PC-3 (cell line): Measurements from ENCODE around the gene LTBP1. TPM values are rescaled to one million over a fixed set of nuclear protein-coding genes. Genes with fewer than 3 reads are reported as not detected.

Source experiments
- ATAC-seq: fragments of 200-7000 bp; cut with Tn5 transposase; 2 replicates; pipeline ENCODE4 v1.9.1; 2020; ENCODE audit warnings: mild to moderate bottlenecking, moderate library complexity
- BruUV-seq: library from RNA; stranded (reverse); fragments of 400-500 nt; replicated peaks from 2 replicates; lab custom pipeline; 2021; lab: Mats Ljungman, UMichigan
- CTCF ChIA-PET: fragments of 300-600 bp; sonication (Branson Sonifier 250); formaldehyde crosslinking; loops from one replicate; lab custom pipeline; 2022; ENCODE audit warnings: antibody characterized with exemption; lab: Charles Lee
- POLR2A ChIA-PET: fragments of 300-600 bp; sonication (Branson Sonifier 250); formaldehyde crosslinking; loops from one replicate; lab custom pipeline; 2022; ENCODE audit warnings: antibody characterized with exemption; ENCODE audit not compliant: unreplicated experiment; lab: Charles Lee
- DNase-seq: peaks from one replicate; pipeline ENCODE4 v3.0.0-alpha.2; 2015
- H2AFZ ChIP-seq: fragments of 300-600 bp; sonication (generic); 2 replicates; pipeline ENCODE4 v1.6.0; 2016; ENCODE audit warnings: antibody characterized with exemption, low read length
- H3F3A ChIP-seq: fragments of 300-600 bp; sonication (generic); one replicate; pipeline ENCODE4 v1.6.0; 2017; ENCODE audit warnings: antibody characterized with exemption, low read length, control low read depth, mild to moderate bottlenecking; ENCODE audit not compliant: unreplicated experiment
- H3K27ac ChIP-seq: fragments of 300-600 bp; sonication (generic); 2 replicates; pipeline ENCODE4 v1.5.1; 2016; ENCODE audit warnings: mild to moderate bottlenecking, low read length
- H3K27me3 ChIP-seq: fragments of 300-600 bp; sonication (generic); 2 replicates; pipeline ENCODE4 v1.6.1; 2016; ENCODE audit warnings: low read length, mixed read lengths
- H3K36me3 ChIP-seq: fragments of 300-600 bp; sonication (generic); 2 replicates; pipeline ENCODE4 v1.6.1; 2016; ENCODE audit warnings: low read depth, mixed run types, low read length, mixed read lengths
- H3K4me1 ChIP-seq: fragments of 300-600 bp; sonication (generic); 2 replicates; pipeline ENCODE4 v1.5.1; 2016; ENCODE audit warnings: low read length; ENCODE audit not compliant: insufficient read depth
- H3K4me2 ChIP-seq: fragments of 300-600 bp; sonication (generic); 2 replicates; pipeline ENCODE4 v1.6.0; 2016; ENCODE audit warnings: low read length
- H3K4me3 ChIP-seq: fragments of 300-600 bp; sonication (generic); 2 replicates; pipeline ENCODE4 v1.5.1; 2016; ENCODE audit warnings: mild to moderate bottlenecking, low read length, mixed read lengths
- H3K79me2 ChIP-seq: fragments of 300-600 bp; sonication (generic); 2 replicates; pipeline ENCODE4 v1.6.1; 2017; ENCODE audit warnings: low read length, mixed read lengths
- H3K9ac ChIP-seq: fragments of 300-600 bp; sonication (generic); 2 replicates; pipeline ENCODE4 v1.6.0; 2016; ENCODE audit warnings: mild to moderate bottlenecking, low read length
- H3K9me2 ChIP-seq: fragments of 300-600 bp; sonication (generic); replicated peaks from 2 replicates; pipeline ENCODE4 v1.6.1; 2016; ENCODE audit warnings: mixed run types, low read length, mixed read lengths
- H3K9me3 ChIP-seq: fragments of 300-600 bp; sonication (generic); 2 replicates; pipeline ENCODE4 v1.6.1; 2016; ENCODE audit warnings: low read length, mixed read lengths
- H4K20me1 ChIP-seq: fragments of 300-600 bp; sonication (generic); 2 replicates; pipeline ENCODE4 v1.6.1; 2016; ENCODE audit warnings: low read length, mixed read lengths
- EZH2 ChIP-seq: fragments of 300-600 bp; sonication (generic); IDR thresholded peaks from one replicate; pipeline ENCODE4 v1.6.1; 2017; ENCODE audit warnings: antibody characterized with exemption, mild to moderate bottlenecking, low read length; ENCODE audit not compliant: unreplicated experiment
- EZH2phosphoT487 ChIP-seq: fragments of 300-600 bp; sonication (generic); IDR thresholded peaks from 2 replicates; pipeline ENCODE4 v1.6.1; 2018; ENCODE audit warnings: mild to moderate bottlenecking, antibody characterized with exemption, low read length, borderline replicate concordance
- intact Hi-C: fragments of 100-400 bp; cut with micrococcal nuclease; formaldehyde crosslinking; loops from 2 replicates; pipeline ENCODE4 v1.9.0; 2023
- total RNA-seq: library from RNA; depleted of rRNA; stranded (reverse); fragments of >200 nt; gene quantifications from 2 replicates; pipeline ENCODE4 v1.2.3, GENCODE V29; 2014
- TF ChIP-seq, protein P1 (sequence below): fragments of 300-600 bp; sonication (generic); conservative IDR thresholded peaks from 2 replicates; pipeline ENCODE4 v1.5.1; 2017; ENCODE audit warnings: antibody characterized with exemption, low read depth, mild to moderate bottlenecking, low read length

LTBP1 gene
- total RNA-seq, 1 experiment from 2014 or later, result 45.9 TPM

DNA sequence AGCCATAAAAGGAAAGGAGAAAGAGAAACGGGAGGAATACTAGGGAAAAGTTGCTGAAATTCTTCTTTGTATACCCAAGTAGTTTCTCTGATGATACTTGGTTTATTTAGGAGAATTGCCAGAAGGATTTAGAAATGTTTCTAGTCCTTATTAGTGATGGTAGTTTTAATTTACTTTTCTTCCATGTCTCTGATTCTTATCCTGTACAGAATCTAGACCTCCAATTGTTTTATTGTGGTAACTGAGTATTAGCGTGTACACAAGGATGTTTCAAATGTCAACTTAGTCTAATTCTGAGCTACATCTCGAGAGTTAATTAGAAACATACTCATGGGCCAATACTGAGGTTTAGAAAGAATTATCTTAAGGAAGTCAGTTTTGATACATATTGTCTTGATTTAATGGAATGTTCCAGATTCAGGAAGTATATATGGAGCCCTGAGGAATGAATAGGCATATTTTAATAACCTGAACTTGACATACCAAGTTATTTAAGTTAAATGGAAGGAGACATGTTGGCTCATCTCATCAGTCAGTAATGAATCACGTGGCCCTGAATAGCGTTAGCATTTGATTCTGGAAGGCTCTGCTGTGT lies 219.6 kb downstream of the LTBP1 start:
- no peak overlapping the region for H2AFZ ChIP-seq
- H3F3A ChIP-seq, result no peaks in the 10 kb centered on the region
- no peaks in the 10 kb centered on the region for H3K36me3 ChIP-seq
- CTCF ChIA-PET, result no interaction called here
- H3K4me2 ChIP-seq, result no peak overlapping the region
- H3K27me3 ChIP-seq, result no peaks in the 10 kb centered on the region
- H3K9me2 ChIP-seq, result no peaks in the 10 kb centered on the region
- H4K20me1 ChIP-seq, result no peaks in the 10 kb centered on the region
- H3K79me2 ChIP-seq, result no peaks in the 10 kb centered on the region
- TF ChIP-seq, protein P1, sequence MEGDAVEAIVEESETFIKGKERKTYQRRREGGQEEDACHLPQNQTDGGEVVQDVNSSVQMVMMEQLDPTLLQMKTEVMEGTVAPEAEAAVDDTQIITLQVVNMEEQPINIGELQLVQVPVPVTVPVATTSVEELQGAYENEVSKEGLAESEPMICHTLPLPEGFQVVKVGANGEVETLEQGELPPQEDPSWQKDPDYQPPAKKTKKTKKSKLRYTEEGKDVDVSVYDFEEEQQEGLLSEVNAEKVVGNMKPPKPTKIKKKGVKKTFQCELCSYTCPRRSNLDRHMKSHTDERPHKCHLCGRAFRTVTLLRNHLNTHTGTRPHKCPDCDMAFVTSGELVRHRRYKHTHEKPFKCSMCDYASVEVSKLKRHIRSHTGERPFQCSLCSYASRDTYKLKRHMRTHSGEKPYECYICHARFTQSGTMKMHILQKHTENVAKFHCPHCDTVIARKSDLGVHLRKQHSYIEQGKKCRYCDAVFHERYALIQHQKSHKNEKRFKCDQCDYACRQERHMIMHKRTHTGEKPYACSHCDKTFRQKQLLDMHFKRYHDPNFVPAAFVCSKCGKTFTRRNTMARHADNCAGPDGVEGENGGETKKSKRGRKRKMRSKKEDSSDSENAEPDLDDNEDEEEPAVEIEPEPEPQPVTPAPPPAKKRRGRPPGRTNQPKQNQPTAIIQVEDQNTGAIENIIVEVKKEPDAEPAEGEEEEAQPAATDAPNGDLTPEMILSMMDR, result no peak
- TF ChIP-seq EZH2 (no peak), EZH2phosphoT487 (no peak)
- DNase-seq, result no peak
- POLR2A ChIA-PET, result no interaction called here
- no peak overlapping the region for H3K4me3 ChIP-seq
- ATAC-seq, result no peak
- no peak overlapping the region for H3K27ac ChIP-seq
- no peak overlapping the region for H3K9ac ChIP-seq
- H3K4me1 ChIP-seq, result no peaks in the 10 kb centered on the region
- intact Hi-C loops, result no loop called here
- no peaks in the 10 kb centered on the region for H3K9me3 ChIP-seq
- no TSS peak for BruUV-seq

DNA sequence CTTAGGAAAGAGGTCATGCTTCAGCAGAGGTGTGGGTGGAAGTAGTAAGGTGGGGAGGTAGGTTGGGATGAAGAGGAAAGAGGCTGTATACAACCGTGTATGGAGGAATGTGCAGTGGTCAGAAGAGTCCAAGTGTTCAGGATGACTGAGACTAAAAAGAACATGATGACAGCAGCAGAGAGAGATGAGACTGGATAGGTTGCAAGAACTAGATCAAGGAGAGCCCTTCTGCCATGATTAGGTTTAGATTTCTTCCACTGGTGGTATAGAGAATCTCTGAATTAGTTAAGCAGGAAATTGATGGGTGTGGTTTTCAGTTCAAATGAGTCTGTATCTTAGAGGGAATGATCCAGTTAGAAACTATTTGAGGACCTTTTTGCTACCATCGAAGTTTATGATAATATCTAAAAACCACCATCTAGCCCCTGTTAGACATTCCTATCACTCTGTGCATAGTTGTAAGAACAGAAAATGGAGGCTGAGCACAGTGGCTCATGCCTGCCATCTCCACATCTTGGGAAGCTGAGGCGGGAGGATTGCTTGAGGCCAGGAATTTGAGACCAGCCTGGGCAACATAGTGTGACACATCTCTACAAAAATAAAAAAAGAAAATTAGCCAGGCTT lies 221.0 kb downstream of the LTBP1 start:
- Histone ChIP-seq H3K4me3 (no peak overlapping the region), H3K79me2 (no peaks in the 10 kb centered on the region), H3K9me3 (no peaks in the 10 kb centered on the region), H3K36me3 (no peaks in the 10 kb centered on the region), H3K27ac (no peak overlapping the region), H3K9ac (no peak overlapping the region), H2AFZ (no peak overlapping the region), H3K4me2 (no peak overlapping the region), H3K27me3 (no peaks in the 10 kb centered on the region), H3K9me2 (no peaks in the 10 kb centered on the region), H3K4me1 (no peaks in the 10 kb centered on the region), H4K20me1 (no peaks in the 10 kb centered on the region), H3F3A (no peaks in the 10 kb centered on the region)
- no peak for DNase-seq
- ChIA-PET POLR2A (no interaction called here), CTCF (no interaction called here)
- intact Hi-C loops, result no loop called here
- no peak for ATAC-seq
- TF ChIP-seq, protein P1, result no peak
- TF ChIP-seq EZH2phosphoT487 (no peak), EZH2 (no peak)
- BruUV-seq, result no TSS peak

DNA sequence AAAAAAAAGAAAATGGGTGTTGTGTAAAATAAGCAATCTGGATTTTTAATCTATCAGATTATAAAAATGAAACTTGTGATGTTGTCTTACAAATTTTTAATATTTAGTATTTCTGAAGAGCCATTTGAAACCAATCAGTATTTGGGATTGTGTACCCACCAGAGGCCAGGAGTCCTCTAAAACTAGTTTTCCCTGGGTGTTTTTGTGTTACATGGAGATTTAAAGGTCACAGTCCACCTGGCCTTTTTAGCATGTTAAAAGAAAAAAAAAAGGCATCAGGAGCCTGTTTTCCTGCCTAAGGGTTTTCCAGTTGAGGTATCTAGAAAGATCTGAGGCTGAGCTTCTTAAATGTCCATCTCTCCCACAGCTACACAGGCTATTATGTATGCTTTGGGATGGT lies 221.7 kb downstream of the LTBP1 start:
- Histone ChIP-seq H3K36me3 (no peaks in the 10 kb centered on the region), H3K27ac (no peak overlapping the region)
- BruUV-seq, result no TSS peak

More for the DNA sequence above, 221.7 kb downstream of the LTBP1 start:
- Histone ChIP-seq H3K4me1 (no peaks in the 10 kb centered on the region), H4K20me1 (no peaks in the 10 kb centered on the region), H3K27me3 (no peaks in the 10 kb centered on the region), H3K79me2 (no peaks in the 10 kb centered on the region), H3K9ac (no peak overlapping the region), H2AFZ (no peak overlapping the region), H3K9me3 (no peaks in the 10 kb centered on the region), H3F3A (no peaks in the 10 kb centered on the region), H3K9me2 (no peaks in the 10 kb centered on the region), H3K4me2 (no peak overlapping the region), H3K4me3 (no peak overlapping the region)
- TF ChIP-seq, protein P1, result no peak
- TF ChIP-seq EZH2phosphoT487 (no peak), EZH2 (no peak)
- POLR2A ChIA-PET, result no interaction called here
- DNase-seq (no peak), ATAC-seq (no peak)
- intact Hi-C loops, result no loop called here
- CTCF ChIA-PET, result no interaction called here
